Amniotic stem cell (primary cell): ENCODE results near the gene LAG3.

Experiments used
- DNase-seq: peaks from one replicate; lab custom pipeline; 2025; lab: John Stamatoyannopoulos, UW

LAG3 gene

DNA sequence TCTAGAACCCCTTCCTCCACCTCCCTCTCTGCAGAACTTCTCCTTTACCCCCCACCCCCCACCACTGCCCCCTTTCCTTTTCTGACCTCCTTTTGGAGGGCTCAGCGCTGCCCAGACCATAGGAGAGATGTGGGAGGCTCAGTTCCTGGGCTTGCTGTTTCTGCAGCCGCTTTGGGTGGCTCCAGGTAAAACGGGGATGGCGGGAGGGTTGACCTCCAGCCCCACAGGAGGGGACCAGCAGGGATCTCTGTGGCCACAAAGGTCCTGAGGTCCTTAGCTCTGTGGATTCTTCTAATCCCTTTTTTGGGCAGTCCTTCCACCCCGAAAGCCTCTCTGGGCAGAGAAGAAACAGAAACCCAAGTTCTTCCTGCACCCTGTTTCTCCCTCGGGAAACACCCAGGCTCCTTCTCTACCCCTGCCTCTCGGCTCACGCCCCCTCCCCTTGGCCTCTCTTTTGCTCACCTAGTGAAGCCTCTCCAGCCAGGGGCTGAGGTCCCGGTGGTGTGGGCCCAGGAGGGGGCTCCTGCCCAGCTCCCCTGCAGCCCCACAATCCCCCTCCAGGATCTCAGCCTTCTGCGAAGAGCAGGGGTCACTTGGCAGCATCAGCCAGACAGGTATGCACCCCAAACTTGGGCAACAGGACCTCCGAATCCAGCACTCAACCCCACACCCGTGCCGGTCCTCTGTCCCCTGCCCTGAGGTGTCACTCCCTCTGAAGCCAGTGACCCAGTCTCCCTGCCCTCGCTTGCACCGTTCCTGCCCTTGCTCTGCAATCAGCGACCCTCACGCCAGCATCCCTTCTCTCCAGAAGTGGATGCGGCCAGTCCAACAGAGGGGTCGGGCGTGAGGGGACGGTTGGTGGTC lies 638 bp downstream of the LAG3 start:
- no peak for DNase-seq

DNA sequence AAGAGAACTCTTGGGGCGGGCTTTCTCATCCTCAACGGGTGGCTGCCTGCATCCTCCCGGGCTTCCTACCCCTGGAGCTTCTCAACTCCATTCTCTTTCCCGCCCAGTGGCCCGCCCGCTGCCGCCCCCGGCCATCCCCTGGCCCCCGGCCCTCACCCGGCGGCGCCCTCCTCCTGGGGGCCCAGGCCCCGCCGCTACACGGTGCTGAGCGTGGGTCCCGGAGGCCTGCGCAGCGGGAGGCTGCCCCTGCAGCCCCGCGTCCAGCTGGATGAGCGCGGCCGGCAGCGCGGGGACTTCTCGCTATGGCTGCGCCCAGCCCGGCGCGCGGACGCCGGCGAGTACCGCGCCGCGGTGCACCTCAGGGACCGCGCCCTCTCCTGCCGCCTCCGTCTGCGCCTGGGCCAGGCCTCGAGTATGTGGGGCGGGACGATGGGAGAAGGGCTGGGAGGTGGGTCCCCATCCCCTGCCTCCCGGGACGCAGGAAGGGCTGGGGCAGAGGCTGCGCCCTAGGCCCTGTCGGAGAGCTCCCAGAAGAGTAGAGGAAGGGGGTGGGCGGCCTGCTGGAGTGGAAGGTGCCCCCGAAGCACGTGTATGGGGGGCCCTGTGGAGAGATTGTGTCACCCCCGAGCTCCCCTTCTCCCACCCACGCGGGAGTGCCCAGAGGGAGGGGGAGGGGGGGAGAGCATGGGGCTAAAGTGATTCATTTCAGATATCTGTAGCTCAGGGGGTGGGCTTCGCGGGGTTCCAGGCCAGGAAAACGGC lies 1.5 kb downstream of the LAG3 start:
- no peak for DNase-seq

DNA sequence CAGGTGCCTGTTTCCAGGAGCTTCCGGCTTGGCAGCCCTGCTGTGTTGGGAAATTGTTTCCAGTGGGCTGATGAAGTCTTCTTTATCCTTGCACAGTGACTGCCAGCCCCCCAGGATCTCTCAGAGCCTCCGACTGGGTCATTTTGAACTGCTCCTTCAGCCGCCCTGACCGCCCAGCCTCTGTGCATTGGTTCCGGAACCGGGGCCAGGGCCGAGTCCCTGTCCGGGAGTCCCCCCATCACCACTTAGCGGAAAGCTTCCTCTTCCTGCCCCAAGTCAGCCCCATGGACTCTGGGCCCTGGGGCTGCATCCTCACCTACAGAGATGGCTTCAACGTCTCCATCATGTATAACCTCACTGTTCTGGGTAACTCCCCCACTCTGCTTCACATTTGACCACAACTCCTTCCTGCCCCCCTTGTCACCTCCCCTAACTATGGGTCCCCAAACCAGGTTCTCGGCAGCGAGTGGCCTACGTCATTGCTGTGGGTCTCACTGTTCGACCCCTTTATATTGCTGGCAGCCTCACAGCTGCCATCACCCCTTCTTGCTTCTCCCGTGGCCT lies 2.3 kb downstream of the LAG3 start:
- no peak for DNase-seq

DNA sequence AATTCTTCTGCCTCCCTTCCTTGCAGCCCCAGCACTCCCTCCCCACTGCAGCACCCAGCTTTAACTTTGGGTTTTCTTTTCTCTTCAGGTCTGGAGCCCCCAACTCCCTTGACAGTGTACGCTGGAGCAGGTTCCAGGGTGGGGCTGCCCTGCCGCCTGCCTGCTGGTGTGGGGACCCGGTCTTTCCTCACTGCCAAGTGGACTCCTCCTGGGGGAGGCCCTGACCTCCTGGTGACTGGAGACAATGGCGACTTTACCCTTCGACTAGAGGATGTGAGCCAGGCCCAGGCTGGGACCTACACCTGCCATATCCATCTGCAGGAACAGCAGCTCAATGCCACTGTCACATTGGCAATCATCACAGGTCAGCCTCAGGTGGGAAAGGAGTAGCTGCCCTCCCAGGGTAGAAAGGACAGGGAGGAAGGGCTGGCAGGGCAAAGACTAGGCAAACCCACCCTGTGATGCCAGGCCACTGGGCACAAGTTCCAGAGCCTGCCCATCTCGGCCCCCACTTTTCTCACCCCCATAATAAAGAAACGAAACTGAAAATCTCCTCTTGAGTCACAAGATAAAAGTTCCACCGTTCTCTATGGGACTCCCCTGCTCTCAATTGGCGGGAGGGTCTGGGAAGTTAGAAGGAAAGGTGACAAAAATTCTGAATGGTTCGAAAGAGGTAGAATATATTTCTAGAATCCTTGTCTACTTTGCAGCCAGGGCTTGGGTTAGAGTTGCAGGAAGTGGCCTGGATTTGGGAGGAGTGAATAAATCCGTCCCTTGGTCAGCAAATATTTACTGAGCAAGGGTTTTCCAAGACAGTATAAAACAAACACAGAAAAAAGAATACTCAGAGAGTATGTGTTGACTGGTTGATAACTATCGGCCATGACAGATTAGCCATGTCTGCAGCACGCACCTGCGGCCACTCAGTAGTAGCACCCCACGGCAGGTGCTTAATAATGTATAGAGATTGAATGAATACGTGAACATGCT lies 3.2 kb downstream of the LAG3 start:
- no peak for DNase-seq

DNA sequence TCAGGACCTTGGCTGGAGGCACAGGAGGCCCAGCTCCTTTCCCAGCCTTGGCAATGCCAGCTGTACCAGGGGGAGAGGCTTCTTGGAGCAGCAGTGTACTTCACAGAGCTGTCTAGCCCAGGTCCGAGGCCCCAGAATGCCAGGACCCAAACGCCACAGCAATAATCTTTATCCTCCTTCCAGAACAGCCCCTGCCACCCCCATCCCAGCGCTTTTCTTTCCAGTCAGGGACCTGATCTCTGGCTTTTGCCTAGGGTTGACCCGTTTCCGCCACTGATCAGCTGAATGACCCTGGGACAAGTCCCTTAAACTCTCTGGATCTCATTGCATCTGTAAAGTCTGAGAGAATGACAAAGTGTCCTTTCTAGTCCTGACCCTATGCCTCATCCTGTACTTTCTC lies 5.1 kb downstream of the LAG3 start:
- no peak for DNase-seq

DNA sequence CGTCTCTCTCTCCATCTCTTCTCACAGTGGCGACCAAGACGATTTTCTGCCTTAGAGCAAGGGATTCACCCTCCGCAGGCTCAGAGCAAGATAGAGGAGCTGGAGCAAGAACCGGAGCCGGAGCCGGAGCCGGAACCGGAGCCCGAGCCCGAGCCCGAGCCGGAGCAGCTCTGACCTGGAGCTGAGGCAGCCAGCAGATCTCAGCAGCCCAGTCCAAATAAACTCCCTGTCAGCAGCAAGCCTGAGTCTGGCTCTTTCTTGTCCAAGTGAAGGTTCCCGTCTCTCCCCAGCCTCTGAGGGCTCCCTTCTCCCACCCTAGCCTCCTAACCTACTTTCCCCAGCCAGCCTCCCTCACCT lies 5.9 kb downstream of the LAG3 start:
- no peak for DNase-seq

DNA sequence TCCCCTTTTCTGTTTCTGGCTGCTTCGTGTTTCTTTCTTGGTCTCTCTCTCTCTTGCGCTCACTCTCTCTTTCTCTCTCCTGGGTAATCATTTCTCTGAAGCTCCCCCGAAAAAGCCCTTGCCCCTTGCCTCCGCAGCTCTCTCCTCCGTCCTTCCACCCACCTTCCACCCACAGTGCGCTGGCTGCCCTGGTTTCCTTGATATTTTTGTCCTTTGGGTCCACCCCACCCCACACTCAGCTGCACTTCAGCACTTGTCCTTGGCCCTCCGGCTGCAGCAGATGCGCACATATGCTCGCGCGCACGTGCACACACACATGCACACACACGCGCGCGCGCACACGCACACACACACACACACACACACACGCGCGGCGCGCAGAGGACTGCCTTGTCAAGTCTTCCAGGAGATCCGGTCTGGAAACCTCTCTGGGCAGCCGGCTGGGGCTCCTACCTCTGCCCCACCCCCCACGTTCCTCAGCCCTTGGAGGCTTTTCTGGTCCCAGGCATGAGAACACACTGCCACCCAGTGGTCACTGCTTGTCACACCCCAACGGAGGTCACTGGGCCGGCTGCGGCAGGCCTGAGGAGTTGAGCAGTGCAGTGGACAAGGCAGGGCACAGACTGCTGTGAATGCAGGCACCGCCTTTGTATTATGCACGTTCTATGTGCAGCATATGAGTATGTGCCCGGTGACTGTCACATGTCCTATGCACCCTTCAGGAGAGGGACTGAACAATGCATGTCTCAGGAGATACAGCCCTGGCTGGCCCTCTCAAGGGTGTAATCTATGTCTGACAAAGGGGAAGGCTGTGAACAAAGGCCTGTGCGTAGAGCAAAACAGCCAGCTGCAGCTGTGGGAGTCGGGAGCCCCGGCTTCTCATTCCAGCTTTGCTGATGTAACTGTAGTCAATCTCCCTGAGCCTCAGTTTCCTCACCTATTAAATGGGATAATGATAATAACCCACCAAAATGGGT lies 6.5 kb downstream of the LAG3 start:
- DNase-seq = peak; percentile 85

DNA sequence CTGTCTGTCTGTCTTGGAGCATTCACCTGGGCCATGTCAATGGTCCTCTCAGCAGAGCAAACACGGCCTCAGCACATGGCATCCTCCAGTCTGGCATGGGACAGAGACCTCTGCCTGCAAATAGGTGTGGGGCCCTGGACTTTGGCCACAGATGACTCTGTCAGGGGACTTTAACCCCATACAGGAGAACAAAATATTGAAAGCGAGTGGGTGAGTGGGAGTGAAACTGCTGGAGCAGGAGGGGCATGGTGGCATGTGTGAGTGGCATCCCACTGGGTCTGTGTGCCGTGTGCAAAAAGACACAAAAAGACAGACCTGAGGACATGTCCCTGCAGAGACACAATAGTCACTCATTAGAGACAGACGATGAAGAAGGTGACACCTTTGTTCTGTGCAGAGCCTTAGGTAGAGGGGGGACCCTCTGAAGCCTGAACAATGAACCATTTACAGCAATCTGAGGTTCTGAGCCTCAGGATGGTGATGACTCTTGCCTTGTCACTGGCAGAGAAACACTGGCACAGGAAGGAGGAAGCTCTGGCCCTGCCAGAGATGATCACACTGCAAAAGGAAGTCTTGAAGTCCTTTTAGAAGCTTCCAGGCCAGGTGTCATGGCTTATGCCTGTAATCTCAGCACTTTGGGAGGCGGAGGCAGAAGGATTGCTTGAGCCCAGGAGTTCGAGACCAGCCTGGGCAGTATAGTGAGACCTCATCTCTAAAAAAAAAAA lies 7.5 kb downstream of the LAG3 start:
- no peak for DNase-seq

DNA sequence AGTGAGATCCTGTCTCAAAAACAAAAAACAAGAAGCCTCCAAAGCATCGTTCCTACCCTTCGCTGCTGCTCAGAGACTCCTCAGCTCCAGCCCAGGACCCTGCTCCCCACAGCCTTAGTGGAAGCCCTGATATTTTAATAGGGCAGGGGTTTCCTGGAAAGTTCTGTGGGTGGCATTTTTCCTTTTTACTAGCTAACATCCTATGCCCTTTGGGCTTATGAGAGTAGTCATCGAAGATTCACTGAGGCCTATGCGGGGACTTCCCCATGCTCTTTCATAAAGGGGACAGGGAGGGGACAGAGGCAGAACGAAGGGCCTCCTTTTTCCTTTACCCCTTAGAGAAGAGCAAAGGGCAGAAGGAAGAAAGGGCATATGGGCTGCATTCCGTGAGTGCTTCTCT lies 8.3 kb downstream of the LAG3 start:
- no peak for DNase-seq

DNA sequence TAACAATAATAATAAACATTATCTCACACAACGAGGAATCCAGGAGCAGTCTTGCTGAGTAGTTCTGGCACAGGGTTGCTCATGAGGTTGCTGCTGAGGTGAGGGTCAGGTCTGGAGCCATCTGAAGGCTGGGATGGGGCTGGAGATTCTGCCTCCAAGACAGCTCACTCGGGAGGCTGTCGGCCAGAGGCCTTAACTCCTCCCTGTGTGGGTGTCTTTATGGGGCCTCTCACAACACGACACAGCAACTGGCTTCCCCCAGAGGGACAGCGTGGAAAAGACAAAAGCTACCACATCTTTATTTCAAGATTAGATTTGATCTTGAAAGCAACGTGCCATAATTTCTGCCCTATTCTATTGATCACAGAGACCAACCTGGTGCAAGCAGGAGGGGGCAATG lies 9.8 kb downstream of the LAG3 start:
- no peak for DNase-seq

DNA sequence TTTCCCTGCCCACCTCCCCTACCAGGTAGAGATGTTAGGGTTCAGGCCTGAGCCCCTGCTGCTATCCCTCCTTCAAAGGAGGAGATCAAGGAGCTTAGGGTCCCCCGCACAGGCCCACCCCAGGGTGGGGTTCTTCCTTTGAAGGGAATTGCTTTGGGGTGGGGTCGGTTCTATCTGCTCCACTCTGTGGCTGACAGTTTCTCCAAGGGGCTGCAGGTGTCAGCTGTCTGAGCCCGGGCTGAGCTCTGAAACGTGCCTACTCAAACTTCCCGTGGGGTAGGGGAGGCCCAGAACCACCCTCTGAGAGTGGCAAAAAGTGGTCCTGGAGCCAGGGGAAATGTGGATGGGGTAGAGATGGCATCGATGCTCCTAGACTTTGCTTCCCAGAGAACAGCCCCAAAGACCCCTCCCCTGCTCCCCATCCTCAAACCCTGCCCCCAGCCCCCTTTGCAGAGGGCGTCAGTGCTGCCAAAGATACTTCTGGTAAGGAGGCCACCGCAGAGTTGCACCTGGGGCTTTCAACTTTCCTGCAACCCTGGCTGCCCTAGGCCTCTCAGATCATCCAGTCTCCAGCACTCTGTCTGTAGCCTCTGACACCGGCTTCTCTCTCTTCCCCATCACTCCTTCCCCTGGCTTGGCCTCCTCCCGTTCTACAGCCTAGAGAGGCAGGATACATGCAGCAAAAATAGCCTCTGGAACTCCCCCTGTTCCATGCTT lies 10.7 kb downstream of the LAG3 start:
- no peak for DNase-seq

DNA sequence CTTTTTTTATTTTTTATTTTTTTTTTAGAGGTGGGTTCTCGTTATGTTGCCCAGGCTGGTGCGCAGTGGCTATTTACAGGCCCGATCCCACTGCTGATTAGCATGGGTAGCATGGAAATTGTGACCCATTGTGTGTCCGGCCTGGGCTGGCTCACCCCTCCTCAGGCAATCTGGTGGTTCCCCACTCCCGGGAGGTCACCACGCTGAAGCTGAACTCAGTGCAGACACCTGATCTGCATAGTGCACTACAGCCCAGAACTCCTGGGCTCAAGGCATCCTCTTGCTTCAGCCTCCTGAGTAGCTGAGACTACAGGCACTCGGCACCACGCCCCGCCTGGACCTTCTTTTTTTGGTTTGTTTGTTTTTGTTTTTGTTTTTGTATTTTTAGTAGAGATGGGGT lies 11.5 kb downstream of the LAG3 start:
- no peak for DNase-seq

DNA sequence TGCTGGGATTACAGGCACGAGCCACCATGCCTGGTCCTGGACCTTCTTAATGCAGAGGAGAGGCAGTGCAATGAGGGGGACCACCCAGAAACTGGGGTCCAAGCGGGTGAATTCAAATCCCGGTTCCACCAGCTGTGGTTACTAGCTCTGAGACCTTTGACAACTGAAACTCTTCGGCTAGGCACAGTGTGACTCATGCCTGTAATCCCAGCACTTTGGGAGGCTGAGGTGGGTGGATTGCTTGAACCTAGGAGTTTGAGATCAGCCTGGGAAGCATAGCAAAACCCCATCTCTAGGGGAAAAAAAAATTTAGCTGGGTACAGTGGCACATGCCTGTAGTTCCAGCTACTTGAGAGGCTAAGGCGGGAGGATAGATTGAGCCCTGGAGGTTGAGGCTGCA lies 12.0 kb downstream of the LAG3 start:
- no peak for DNase-seq

DNA sequence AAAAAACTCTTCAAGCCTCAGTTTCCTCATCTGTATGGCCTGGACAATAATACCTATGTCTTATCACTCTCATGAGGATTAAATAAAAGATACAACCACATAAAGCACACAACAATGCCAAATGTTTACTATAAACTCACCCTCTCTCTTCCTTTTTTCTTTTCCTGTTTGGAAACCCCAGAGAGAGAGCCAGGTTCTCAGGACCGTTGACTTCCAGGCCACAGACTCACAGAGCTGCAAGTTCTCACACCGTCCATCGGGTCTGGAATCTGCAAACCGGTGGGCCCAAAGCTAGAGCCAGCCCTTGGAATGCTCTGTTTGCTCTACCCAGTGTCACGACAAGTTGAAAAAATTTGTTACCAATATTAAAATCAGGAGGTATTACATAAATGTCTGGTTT lies 12.4 kb downstream of the LAG3 start:
- no peak for DNase-seq

DNA sequence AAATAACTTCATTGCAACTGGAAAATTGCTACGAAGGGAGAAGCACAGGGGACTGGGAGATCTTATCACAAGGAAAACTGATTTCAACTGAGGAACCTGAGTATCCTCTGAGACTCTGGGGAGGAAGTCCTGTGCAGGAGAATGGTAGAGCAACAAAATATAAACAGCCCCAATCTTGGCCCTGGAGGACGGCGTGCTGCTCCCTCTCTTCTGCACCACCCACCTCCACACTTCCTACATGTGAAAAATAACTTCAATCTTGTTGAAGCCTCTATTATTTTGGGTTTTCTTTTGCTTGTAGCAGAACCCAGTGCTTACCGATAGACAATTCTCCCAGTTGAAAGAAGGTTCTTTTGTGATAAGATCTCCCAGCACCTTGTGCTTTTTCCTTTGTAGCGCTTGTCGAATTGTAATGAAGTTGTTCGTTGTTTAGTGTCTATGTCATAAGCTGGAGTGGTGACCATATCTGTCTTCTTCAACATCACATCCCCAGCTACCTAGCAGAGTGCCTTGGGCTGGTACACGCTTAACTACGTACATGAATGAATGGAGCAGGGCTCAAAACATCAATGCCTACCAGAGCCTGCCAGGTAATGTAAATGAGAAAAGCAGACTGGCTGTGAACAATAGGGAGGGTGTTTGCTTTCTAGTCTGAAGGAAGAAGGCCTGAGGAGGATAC lies 14.2 kb downstream of the LAG3 start:
- no peak for DNase-seq

DNA sequence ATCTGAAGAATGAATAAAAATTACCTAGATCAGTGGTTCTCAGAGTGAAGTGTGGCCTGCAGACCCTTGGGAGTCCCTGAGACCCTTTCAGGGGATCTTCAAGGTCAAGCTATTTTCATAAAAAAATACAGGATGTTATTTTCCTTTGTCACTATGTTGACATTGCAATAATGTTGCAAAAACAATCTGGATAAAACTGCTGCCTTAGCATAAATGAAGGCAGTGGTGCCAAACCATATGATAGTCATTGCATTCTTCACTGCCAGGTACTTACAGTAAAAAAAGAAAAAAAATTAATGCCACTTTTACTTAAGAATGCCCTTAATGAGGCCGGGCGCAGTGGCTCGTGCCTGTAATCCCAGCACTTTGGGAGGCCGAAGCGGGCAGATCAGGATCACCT lies 15.0 kb downstream of the LAG3 start:
- no peak for DNase-seq

DNA sequence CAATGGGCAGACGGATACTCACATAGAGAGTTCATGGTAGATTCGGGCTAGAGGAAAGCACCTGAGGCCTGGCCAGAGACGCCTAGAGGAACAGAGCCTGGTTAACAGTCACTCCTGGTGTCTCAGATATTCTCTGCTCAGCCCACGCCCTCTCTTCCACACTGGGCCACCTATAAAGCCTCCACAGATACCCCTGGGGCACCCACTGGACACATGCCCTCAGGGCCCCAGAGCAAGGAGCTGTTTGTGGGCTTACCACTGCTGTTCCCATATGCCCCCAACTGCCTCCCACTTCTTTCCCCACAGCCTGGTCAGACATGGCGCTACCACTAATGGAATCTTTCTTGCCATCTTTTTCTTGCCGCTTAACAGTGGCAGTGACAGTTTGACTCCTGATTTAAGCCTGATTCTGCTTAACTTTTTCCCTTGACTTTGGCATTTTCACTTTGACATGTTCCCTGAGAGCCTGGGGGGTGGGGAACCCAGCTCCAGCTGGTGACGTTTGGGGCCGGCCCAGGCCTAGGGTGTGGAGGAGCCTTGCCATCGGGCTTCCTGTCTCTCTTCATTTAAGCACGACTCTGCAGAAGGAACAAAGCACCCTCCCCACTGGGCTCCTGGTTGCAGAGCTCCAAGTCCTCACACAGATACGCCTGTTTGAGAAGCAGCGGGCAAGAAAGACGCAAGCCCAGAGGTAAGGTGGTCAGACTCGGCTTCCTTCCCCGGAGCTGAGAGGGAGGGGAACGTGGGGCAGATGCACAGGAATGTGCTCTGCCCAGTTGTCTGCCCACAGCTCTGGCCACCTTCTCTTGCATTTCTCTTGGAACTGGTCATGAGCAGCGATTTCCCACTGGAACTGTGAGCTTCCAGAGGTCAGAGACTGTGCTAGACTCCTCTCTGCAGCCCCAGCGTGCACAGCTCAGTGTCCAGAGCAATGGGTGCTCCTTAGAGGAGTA lies 16.9 kb downstream of the LAG3 start, which contains the start of gene CD4:
Gene CD4 (plus strand): TSS at position 557 of the 953 bp plus-strand sequence. CDS start 10,611 bp downstream, outside the sequence.
- no peak for DNase-seq
